ENCODE results near the gene TUBD1.

The TUBD1 gene

DNA sequence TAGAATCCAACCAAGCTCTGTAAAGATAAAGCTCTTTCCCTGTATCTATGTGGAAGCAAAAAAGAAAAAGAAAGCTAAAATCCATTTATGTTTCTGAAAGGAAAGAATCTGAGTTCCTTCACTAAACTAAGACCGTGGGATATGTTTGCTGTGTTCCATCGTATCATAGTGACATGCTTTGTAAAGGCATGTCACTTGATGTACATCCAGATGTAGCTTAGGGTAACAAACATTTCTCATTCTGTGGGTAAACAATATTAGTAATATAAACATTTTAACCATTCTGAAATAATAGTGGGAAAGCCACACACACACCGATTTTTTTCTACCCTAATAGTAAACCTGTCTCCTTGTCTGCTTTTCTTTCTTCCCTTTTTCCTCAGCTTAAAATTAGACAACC is 78.1 kb downstream of the TUBD1 start:
- DNase-seq, result no peak

DNA sequence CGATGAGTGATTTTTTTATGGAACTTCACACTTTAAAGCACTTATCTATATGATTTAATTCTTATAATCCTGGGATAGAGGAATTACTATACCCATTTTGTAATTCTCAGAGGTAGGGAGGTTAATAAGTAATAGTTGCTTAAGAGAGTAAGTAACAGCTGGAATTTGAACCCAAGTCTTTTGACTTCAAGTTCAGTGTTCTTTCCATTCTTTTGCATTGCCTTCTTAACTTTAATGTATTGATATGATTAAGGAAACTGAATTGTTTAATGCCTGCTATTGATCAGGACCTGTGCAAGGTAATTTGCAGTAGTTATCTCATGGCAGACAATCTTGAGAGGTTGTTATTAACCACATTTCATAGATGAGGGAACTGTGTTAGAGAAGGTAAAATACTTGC is 78.5 kb downstream of the TUBD1 start:
- no peak for DNase-seq

DNA sequence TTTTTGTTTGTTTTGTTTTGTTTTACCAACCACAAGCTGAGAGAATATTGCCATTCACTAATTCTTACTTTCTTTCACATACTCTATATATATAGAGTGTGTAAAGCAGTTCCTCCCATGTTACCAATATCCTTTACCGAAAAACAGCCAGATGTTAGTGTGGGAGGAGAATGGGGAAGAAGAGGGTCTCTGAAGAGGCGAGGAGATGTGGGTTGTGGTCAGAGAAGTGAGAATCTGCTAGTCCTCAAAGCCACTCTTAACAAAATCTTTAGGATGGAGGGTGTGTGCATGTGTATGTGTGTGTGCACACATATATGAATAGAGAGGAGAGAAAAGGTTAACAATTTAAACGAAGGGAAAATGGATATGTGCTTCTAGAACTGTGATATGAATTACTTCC is 80.6 kb downstream of the TUBD1 start:
- DNase-seq, result no peak

DNA sequence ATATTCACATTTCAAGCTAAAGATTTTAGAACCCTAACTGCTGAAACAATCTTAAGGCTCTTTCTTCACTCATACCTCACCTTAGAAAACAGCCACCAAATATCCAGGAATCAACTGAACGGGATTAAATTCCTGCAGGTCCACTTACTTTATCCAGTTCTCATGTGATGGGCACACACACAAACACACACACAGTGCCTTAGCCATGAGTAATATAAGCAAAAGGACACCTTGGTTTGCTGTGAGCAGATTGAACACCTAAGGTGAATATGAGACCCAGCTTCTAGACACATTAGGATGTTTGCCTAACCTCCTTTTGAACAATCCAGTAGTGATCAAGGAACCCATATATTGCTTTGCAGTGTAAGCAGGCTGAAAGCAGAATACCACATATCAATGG is 81.5 kb downstream of the TUBD1 start:
- no peak for DNase-seq

DNA sequence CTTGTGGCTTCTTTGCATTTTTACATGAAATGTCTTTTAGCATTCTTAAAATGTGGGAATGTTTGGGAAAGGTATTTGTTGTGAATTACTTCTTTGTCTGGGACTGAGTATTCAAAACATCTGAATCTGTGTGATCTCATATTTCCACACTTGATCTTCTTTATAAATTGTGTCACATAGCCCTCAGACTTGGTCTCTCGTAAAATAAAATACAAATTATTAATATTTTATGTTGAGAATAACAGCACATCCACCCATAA is 81.9 kb downstream of the TUBD1 start:
- DNase-seq, result no peak
